ENCODE results near the gene MAP3K3.
A peak's percentile ranks its signal among the peaks of the same experiment; 100 is the strongest.

Gene MAP3K3

DNA sequence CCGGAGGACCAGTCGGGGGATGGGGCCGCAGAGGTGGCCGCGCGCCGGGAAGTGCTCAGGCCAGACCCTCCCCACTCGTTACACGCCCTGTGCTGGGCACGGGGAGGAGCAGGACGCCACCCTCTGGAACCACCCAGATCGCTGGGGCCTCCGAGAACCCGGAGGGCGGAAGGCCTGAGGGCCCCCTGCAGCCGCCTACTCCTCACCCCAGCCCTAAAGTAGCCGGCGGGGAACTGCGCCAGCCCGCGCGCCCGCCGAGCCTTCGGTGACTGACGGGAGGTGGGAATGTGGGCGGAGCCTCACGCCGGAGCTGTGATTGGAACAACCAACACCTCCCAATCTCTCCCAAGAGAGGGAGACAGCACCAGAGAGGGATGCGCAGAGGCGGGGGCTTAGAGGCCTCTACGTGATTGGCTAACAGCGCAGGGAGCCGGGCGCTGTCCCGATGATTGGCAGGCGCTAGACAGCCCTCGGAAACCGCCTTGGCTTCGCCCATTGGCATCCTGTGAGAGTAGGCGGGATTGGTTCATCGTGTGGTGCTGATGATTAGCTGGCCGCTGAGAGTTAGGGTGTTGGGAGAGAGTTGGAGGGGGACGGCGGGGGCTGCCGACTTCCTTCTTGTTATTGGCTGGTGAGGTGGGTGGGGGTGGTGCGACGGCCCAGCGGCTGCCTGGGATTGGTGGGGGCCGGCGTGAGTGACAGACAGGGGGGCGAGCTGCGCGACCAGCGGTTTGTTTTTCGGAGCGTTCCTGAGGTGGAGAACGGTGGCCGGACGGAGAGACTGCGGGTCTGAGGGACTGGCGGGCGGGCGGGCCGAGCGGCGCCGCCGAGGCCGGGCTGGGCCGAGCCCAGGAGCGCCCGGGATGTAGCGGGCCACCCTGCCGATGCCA lies at the start of gene MAP3K3:
TSS of gene MAP3K3 (plus strand) at position 734 of the 890 bp plus-strand sequence. CDS start 343 bp downstream, outside the sequence.
- peak within 1 kb of the TSS; percentile 93 for H3K4me3 ChIP-seq (ENCODE audit: low read depth, low read length)
- ChIA-PET CTCF (interaction anchor here (0.7 to 3.4 kb wide), 6 partner anchors 10 to 196 kb away, joined by 3 to 28 read pairs (median 4); no protein-coding TSS in a partner anchor), POLR2A (interaction anchor here (0.6 to 2.5 kb wide), 61 partner anchors 8 to 883 kb away, joined by 3 to 32 read pairs (median 5); partner anchors contain the start of genes ACE, CCDC47, DCAF7 and DDX42)
- H3K36me3 ChIP-seq (ENCODE audit: control insufficient read depth in 2 of 2, insufficient read depth in 1 of 2, low read length in 2 of 2), result no peaks in the 10 kb centered on the region
- no peaks in the 10 kb centered on the region for H3K9me3 ChIP-seq (ENCODE audit: control insufficient read depth, insufficient read depth, low read depth, low read length)
- H3K27ac ChIP-seq (ENCODE audit: extremely low read depth, low read depth, low read length), result peak within 1 kb of the TSS; percentile 89
- H3K4me1 ChIP-seq (ENCODE audit: control insufficient read depth, insufficient read depth, low read length), result peaks cover 13% of the 10 kb centered on the region
- TF ChIP-seq, protein P1, sequence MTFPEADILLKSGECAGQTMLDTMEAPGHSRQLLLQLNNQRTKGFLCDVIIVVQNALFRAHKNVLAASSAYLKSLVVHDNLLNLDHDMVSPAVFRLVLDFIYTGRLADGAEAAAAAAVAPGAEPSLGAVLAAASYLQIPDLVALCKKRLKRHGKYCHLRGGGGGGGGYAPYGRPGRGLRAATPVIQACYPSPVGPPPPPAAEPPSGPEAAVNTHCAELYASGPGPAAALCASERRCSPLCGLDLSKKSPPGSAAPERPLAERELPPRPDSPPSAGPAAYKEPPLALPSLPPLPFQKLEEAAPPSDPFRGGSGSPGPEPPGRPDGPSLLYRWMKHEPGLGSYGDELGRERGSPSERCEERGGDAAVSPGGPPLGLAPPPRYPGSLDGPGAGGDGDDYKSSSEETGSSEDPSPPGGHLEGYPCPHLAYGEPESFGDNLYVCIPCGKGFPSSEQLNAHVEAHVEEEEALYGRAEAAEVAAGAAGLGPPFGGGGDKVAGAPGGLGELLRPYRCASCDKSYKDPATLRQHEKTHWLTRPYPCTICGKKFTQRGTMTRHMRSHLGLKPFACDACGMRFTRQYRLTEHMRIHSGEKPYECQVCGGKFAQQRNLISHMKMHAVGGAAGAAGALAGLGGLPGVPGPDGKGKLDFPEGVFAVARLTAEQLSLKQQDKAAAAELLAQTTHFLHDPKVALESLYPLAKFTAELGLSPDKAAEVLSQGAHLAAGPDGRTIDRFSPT (tag by site-specific recombination; IDR thresholded peaks at IDR 0.05), result peak; percentile 87
- no peak for TF ChIP-seq ZNF707 (tag by site-specific recombination; IDR thresholded peaks at IDR 0.05)
- TF ChIP-seq, protein P2, sequence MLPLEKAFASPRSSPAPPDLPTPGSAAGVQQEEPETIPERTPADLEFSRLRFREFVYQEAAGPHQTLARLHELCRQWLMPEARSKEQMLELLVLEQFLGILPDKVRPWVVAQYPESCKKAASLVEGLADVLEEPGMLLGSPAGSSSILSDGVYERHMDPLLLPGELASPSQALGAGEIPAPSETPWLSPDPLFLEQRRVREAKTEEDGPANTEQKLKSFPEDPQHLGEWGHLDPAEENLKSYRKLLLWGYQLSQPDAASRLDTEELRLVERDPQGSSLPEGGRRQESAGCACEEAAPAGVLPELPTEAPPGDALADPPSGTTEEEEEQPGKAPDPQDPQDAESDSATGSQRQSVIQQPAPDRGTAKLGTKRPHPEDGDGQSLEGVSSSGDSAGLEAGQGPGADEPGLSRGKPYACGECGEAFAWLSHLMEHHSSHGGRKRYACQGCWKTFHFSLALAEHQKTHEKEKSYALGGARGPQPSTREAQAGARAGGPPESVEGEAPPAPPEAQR (tag by site-specific recombination; IDR thresholded peaks at IDR 0.05), result no peak
- TF ChIP-seq ZNF311 (tag by site-specific recombination; IDR thresholded peaks at IDR 0.05; ENCODE audit: borderline replicate concordance), result no peak
- peak; percentile 98 for TF ChIP-seq KLF10 (tag by site-specific recombination; IDR thresholded peaks at IDR 0.05)
- TF ChIP-seq, protein P3, sequence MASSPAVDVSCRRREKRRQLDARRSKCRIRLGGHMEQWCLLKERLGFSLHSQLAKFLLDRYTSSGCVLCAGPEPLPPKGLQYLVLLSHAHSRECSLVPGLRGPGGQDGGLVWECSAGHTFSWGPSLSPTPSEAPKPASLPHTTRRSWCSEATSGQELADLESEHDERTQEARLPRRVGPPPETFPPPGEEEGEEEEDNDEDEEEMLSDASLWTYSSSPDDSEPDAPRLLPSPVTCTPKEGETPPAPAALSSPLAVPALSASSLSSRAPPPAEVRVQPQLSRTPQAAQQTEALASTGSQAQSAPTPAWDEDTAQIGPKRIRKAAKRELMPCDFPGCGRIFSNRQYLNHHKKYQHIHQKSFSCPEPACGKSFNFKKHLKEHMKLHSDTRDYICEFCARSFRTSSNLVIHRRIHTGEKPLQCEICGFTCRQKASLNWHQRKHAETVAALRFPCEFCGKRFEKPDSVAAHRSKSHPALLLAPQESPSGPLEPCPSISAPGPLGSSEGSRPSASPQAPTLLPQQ (tag by site-specific recombination; IDR thresholded peaks at IDR 0.05), result peak; percentile 74
- TF ChIP-seq IKZF3 (tag by site-specific recombination; IDR thresholded peaks at IDR 0.05), result peak; percentile 99
- no peak for TF ChIP-seq ZNF211 (tag by site-specific recombination; IDR thresholded peaks at IDR 0.05; ENCODE audit: low read depth)
- TF ChIP-seq ZNF155 (tag by site-specific recombination; IDR thresholded peaks at IDR 0.05), result no peak
- TF ChIP-seq ZNF558 (tag by site-specific recombination; IDR thresholded peaks at IDR 0.05), result no peak
- peak; percentile 93 for TF ChIP-seq ZNF324 (tag by site-specific recombination; IDR thresholded peaks at IDR 0.05)
- TF ChIP-seq ZNF157 (tag by site-specific recombination; IDR thresholded peaks at IDR 0.05), result no peak
- TF ChIP-seq, protein P4, sequence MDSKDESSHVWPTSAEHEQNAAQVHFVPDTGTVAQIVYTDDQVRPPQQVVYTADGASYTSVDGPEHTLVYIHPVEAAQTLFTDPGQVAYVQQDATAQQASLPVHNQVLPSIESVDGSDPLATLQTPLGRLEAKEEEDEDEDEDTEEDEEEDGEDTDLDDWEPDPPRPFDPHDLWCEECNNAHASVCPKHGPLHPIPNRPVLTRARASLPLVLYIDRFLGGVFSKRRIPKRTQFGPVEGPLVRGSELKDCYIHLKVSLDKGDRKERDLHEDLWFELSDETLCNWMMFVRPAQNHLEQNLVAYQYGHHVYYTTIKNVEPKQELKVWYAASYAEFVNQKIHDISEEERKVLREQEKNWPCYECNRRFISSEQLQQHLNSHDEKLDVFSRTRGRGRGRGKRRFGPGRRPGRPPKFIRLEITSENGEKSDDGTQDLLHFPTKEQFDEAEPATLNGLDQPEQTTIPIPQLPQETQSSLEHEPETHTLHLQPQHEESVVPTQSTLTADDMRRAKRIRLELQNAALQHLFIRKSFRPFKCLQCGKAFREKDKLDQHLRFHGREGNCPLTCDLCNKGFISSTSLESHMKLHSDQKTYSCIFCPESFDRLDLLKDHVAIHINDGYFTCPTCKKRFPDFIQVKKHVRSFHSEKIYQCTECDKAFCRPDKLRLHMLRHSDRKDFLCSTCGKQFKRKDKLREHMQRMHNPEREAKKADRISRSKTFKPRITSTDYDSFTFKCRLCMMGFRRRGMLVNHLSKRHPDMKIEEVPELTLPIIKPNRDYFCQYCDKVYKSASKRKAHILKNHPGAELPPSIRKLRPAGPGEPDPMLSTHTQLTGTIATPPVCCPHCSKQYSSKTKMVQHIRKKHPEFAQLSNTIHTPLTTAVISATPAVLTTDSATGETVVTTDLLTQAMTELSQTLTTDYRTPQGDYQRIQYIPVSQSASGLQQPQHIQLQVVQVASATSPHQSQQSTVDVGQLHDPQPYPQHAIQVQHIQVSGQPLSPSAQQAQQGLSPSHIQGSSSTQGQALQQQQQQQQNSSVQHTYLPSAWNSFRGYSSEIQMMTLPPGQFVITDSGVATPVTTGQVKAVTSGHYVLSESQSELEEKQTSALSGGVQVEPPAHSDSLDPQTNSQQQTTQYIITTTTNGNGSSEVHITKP (tag by site-specific recombination; IDR thresholded peaks at IDR 0.05), result peak; percentile 85
- peak; percentile 82 for TF ChIP-seq KLF9 (tag by site-specific recombination; IDR thresholded peaks at IDR 0.05; ENCODE audit: low read depth)
- no peak for TF ChIP-seq ZNF302 (tag by site-specific recombination; IDR thresholded peaks at IDR 0.05; ENCODE audit: low read depth)
- TF ChIP-seq BCL11A (tag by site-specific recombination; IDR thresholded peaks at IDR 0.05; ENCODE audit: low read depth), result peak; percentile 14; the same call in 1 of the 2 replicates
- TF ChIP-seq ZNF335 (tag by site-specific recombination; conservative IDR thresholded peaks at IDR 0.05), result peak; percentile 95
- TF ChIP-seq ZNF24 (tag by site-specific recombination; IDR thresholded peaks at IDR 0.05), result peak; percentile 83; the same call in 1 of the 2 replicates
- TF ChIP-seq KLF16 (tag by site-specific recombination; IDR thresholded peaks at IDR 0.05), result peak; percentile 96
- TF ChIP-seq, protein P5, sequence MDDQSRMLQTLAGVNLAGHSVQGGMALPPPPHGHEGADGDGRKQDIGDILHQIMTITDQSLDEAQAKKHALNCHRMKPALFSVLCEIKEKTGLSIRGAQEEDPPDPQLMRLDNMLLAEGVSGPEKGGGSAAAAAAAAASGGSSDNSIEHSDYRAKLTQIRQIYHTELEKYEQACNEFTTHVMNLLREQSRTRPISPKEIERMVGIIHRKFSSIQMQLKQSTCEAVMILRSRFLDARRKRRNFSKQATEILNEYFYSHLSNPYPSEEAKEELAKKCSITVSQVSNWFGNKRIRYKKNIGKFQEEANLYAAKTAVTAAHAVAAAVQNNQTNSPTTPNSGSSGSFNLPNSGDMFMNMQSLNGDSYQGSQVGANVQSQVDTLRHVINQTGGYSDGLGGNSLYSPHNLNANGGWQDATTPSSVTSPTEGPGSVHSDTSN (CRISPR knock-in tag; IDR thresholded peaks at IDR 0.05), result peak; percentile 95

Data from HEK293 (cell line).